ENCODE results near the gene FAM169A. TPM values are rescaled to one million over a fixed set of nuclear protein-coding genes. Genes with fewer than 3 reads are reported as not detected.
A peak's percentile ranks its signal among the peaks of the same experiment; 100 is the strongest.
"Not testable (repeated sequence)": the region's sequence is repeated elsewhere in the genome, so short reads cannot be mapped to it uniquely, and the experiment has no call there.

The FAM169A gene
- total RNA-seq, 5 donors from 2014 or later (not counting 1 experiment from before 2014, with no cell fraction given) = 12.5 to 15.9 (median 12.6) TPM

GRCh38 chr5:74870299-74871067 lies 4.3 kb upstream of the FAM169A start:
- WGBS (ENCODE audit: insufficient coverage) = no CpG with 5 or more reads among the region's 3 CpGs
- H3K4me3 Mint-ChIP-seq = no peak overlapping the region
- H3K27ac Mint-ChIP-seq = no peak overlapping the region
- CTCF ChIA-PET = no interaction called here
- H3K9me3 Mint-ChIP-seq = peaks cover 0 to 3% (median 0%) of the 10 kb centered on the region in 3 donors
- H3K36me3 Mint-ChIP-seq = no peaks in the 10 kb centered on the region
- peaks cover 2 to 4% of the 10 kb centered on the region in 2 donors for H3K27me3 Mint-ChIP-seq
- Histone ChIP-seq H3K4me1 (ENCODE audit: control insufficient read depth in 1 of 2, extremely low read depth in 1 of 2, insufficient read depth in 2 of 2, low read length in 2 of 2) (peaks cover under 1 to 7% of the 10 kb centered on the region in 2 experiments), H3K27me3 (replicated peaks in 1 of 2; ENCODE audit: control insufficient read depth in 2 of 2, extremely low read depth in 1 of 2, insufficient read depth in 2 of 2, low read length in 1 of 2) (peaks cover 0 to 13% of the 10 kb centered on the region in 2 experiments), H3K27ac (ENCODE audit: low read length) (no peak overlapping the region), H3K36me3 (ENCODE audit: control insufficient read depth in 2 of 2, extremely low read depth in 1 of 2, insufficient read depth in 1 of 2, low read length in 1 of 2) (no peaks in the 10 kb centered on the region), H3K9me3 (no peaks in the 10 kb centered on the region), H3K4me3 (ENCODE audit: control insufficient read depth in 1 of 2, extremely low read depth in 1 of 2, low read length in 1 of 2) (no peak overlapping the region)
- peaks cover under 1 to 7% (median 4%) of the 10 kb centered on the region in 3 donors for H3K4me1 Mint-ChIP-seq
- ATAC-seq (replicated peaks in 1 of 4) (no peak), DNase-seq (no peak)
- POLR2A ChIA-PET = no interaction called here

GRCh38 chr5:74869414-74869813 lies 3.2 kb upstream of the FAM169A start:
- CTCF ChIA-PET; H3K27ac ChIP-seq (ENCODE audit: low read length); H3K36me3 ChIP-seq (ENCODE audit: control insufficient read depth in 2 of 2, extremely low read depth in 1 of 2, insufficient read depth in 1 of 2, low read length in 1 of 2); DNase-seq; H3K9me3 Mint-ChIP-seq; H3K27ac Mint-ChIP-seq; H3K9me3 ChIP-seq; ATAC-seq (replicated peaks in 1 of 4); H3K4me3 Mint-ChIP-seq; POLR2A ChIA-PET; H3K36me3 Mint-ChIP-seq; H3K4me3 ChIP-seq (ENCODE audit: control insufficient read depth in 1 of 2, extremely low read depth in 1 of 2, low read length in 1 of 2): not testable (repeated sequence)
- peaks cover 4 to 12% of the 10 kb centered on the region in 2 donors for H3K27me3 Mint-ChIP-seq
- Histone ChIP-seq H3K27me3 (replicated peaks in 1 of 2; ENCODE audit: control insufficient read depth in 2 of 2, extremely low read depth in 1 of 2, insufficient read depth in 2 of 2, low read length in 1 of 2) (peaks cover 0 to 16% of the 10 kb centered on the region in 2 experiments), H3K4me1 (ENCODE audit: control insufficient read depth in 1 of 2, extremely low read depth in 1 of 2, insufficient read depth in 2 of 2, low read length in 2 of 2) (peaks cover 2 to 16% of the 10 kb centered on the region in 2 experiments)
- H3K4me1 Mint-ChIP-seq = peaks cover 12 to 17% (median 15%) of the 10 kb centered on the region in 3 donors
- WGBS (ENCODE audit: insufficient coverage) = no CpG with 5 or more reads among the region's 10 CpGs

- 15% methylated on average over 29 of the region's 37 CpGs for WGBS (ENCODE audit: insufficient coverage)
- DNase-seq (peak in 7 of 35 experiments; percentile 2 to 43 (median 7)), ATAC-seq (replicated peaks in 1 of 4) (peak; percentile 4 to 18 (median 10))
- ChIA-PET POLR2A (no interaction called here), CTCF (no interaction called here)
- no peaks in the 10 kb centered on the region for H3K9me3 ChIP-seq
- H3K4me1 ChIP-seq (ENCODE audit: control insufficient read depth in 1 of 2, extremely low read depth in 1 of 2, insufficient read depth in 2 of 2, low read length in 2 of 2) = peaks cover 2 to 16% of the 10 kb centered on the region in 2 experiments
- Mint-ChIP-seq H3K36me3 (no peaks in the 10 kb centered on the region), H3K27ac (peak overlapping the region; percentile 82 to 86), H3K4me3 (peak overlapping the region; percentile 84 to 91 (median 85)), H3K27me3 (peaks cover 0 to 13% of the 10 kb centered on the region in 2 donors), H3K9me3 (no peaks in the 10 kb centered on the region), H3K4me1 (peaks cover 33 to 39% (median 36%) of the 10 kb centered on the region in 3 donors)
- peak overlapping the region; percentile 53 for H3K27ac ChIP-seq (ENCODE audit: low read length)
- peak overlapping the region; percentile 69 to 90 for H3K4me3 ChIP-seq (ENCODE audit: control insufficient read depth in 1 of 2, extremely low read depth in 1 of 2, low read length in 1 of 2)
- peaks cover 0 to 14% of the 10 kb centered on the region in 2 experiments for H3K27me3 ChIP-seq (replicated peaks in 1 of 2; ENCODE audit: control insufficient read depth in 2 of 2, extremely low read depth in 1 of 2, insufficient read depth in 2 of 2, low read length in 1 of 2)
- no peaks in the 10 kb centered on the region for H3K36me3 ChIP-seq (ENCODE audit: control insufficient read depth in 2 of 2, extremely low read depth in 1 of 2, insufficient read depth in 1 of 2, low read length in 1 of 2)
These were observed 492 bp upstream of the FAM169A start for GRCh38 chr5:74866596-74867162.

- H3K4me3 Mint-ChIP-seq = peak overlapping the region; percentile 91 to 96 (median 93)
- no peaks in the 10 kb centered on the region for H3K9me3 ChIP-seq
- H3K27ac Mint-ChIP-seq = peak overlapping the region; percentile 83 to 86
- 45% methylated on average over 12 of the region's 23 CpGs for WGBS (ENCODE audit: insufficient coverage)
- no peaks in the 10 kb centered on the region for H3K36me3 Mint-ChIP-seq
- DNase-seq (peak in 3 of 35 experiments; percentile 1 to 31 (median 2)), ATAC-seq (replicated peaks in 1 of 4) (peak in 1 of 4 experiments; percentile 16)
- ChIA-PET POLR2A (no interaction called here), CTCF (no interaction called here)
- H3K4me1 Mint-ChIP-seq = peaks cover 41 to 48% (median 42%) of the 10 kb centered on the region in 3 donors
- peak overlapping the region; percentile 65 to 90 for H3K4me3 ChIP-seq (ENCODE audit: control insufficient read depth in 1 of 2, extremely low read depth in 1 of 2, low read length in 1 of 2)
- peaks cover 2 to 16% of the 10 kb centered on the region in 2 experiments for H3K4me1 ChIP-seq (ENCODE audit: control insufficient read depth in 1 of 2, extremely low read depth in 1 of 2, insufficient read depth in 2 of 2, low read length in 2 of 2)
- no peaks in the 10 kb centered on the region for H3K36me3 ChIP-seq (ENCODE audit: control insufficient read depth in 2 of 2, extremely low read depth in 1 of 2, insufficient read depth in 1 of 2, low read length in 1 of 2)
- H3K27me3 Mint-ChIP-seq = peaks cover 0 to 13% of the 10 kb centered on the region in 2 donors
- peak overlapping the region; percentile 25 for H3K27ac ChIP-seq (ENCODE audit: low read length)
- no peaks in the 10 kb centered on the region for H3K9me3 Mint-ChIP-seq
- peaks cover 0 to 14% of the 10 kb centered on the region in 2 experiments for H3K27me3 ChIP-seq (replicated peaks in 1 of 2; ENCODE audit: control insufficient read depth in 2 of 2, extremely low read depth in 1 of 2, insufficient read depth in 2 of 2, low read length in 1 of 2)
These were observed 857 bp downstream of the FAM169A start for GRCh38 chr5:74865256-74865803.

DNA sequence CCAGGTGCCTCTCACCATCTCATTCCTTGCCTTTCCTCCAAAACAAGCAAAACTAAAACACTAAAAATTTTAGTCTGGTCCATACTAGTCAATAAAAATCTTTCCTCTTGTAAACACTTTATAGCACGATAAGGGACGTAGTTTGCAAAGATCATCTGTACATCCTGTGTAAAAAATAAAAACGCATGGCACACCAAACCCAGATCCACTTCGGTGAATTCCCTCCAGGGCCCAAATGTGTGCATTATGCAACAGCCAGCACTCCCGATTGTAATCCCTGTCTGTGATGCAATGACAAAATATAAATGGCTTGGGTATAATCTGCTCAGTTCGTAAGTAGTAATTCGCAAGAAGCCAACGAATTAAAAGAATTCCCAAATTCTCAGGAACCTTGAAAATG lies 1.4 kb downstream of the FAM169A start:
- ATAC-seq (replicated peaks in 1 of 4) (no peak), DNase-seq (no peak)
- Histone ChIP-seq H3K36me3 (ENCODE audit: control insufficient read depth in 2 of 2, extremely low read depth in 1 of 2, insufficient read depth in 1 of 2, low read length in 1 of 2) (no peaks in the 10 kb centered on the region), H3K4me1 (ENCODE audit: control insufficient read depth in 1 of 2, extremely low read depth in 1 of 2, insufficient read depth in 2 of 2, low read length in 2 of 2) (peaks cover 2 to 16% of the 10 kb centered on the region in 2 experiments), H3K4me3 (ENCODE audit: control insufficient read depth in 1 of 2, extremely low read depth in 1 of 2, low read length in 1 of 2) (peak overlapping the region in 1 of 2 donors; percentile 90), H3K9me3 (no peaks in the 10 kb centered on the region), H3K27me3 (replicated peaks in 1 of 2; ENCODE audit: control insufficient read depth in 2 of 2, extremely low read depth in 1 of 2, insufficient read depth in 2 of 2, low read length in 1 of 2) (peaks cover 0 to 11% of the 10 kb centered on the region in 2 experiments), H3K27ac (ENCODE audit: low read length) (no peak overlapping the region)
- no peaks in the 10 kb centered on the region for H3K36me3 Mint-ChIP-seq
- 100% methylated on average over 4 of the region's 8 CpGs for WGBS (ENCODE audit: insufficient coverage)
- CTCF ChIA-PET = no interaction called here
- H3K27me3 Mint-ChIP-seq = peaks cover 0 to 13% of the 10 kb centered on the region in 2 donors
- H3K4me3 Mint-ChIP-seq = peak overlapping the region; percentile 91 to 96 (median 93)
- peak overlapping the region; percentile 66 to 86 for H3K27ac Mint-ChIP-seq
- peaks cover 45 to 53% (median 48%) of the 10 kb centered on the region in 3 donors for H3K4me1 Mint-ChIP-seq
- POLR2A ChIA-PET = interaction anchor here in 1 of 2 donors (0.6 kb wide), 2 partner anchors 69 to 169 kb away, joined by 3 read pairs; no protein-coding TSS in a partner anchor
- no peaks in the 10 kb centered on the region for H3K9me3 Mint-ChIP-seq

GRCh38 chr5:74863726-74864125 lies 2.5 kb downstream of the FAM169A start:
- Histone ChIP-seq H3K4me3 (ENCODE audit: control insufficient read depth in 1 of 2, extremely low read depth in 1 of 2, low read length in 1 of 2) (no peak overlapping the region), H3K27me3 (replicated peaks in 1 of 2; ENCODE audit: control insufficient read depth in 2 of 2, extremely low read depth in 1 of 2, insufficient read depth in 2 of 2, low read length in 1 of 2) (peaks cover 0 to 11% of the 10 kb centered on the region in 2 experiments), H3K4me1 (ENCODE audit: control insufficient read depth in 1 of 2, extremely low read depth in 1 of 2, insufficient read depth in 2 of 2, low read length in 2 of 2) (peaks cover 2 to 16% of the 10 kb centered on the region in 2 experiments), H3K27ac (ENCODE audit: low read length) (no peak overlapping the region), H3K36me3 (ENCODE audit: control insufficient read depth in 2 of 2, extremely low read depth in 1 of 2, insufficient read depth in 1 of 2, low read length in 1 of 2) (no peaks in the 10 kb centered on the region), H3K9me3 (no peaks in the 10 kb centered on the region)
- ATAC-seq (replicated peaks in 1 of 4) (no peak), DNase-seq (no peak)
- Mint-ChIP-seq H3K36me3 (no peaks in the 10 kb centered on the region), H3K4me3 (no peak overlapping the region), H3K9me3 (no peaks in the 10 kb centered on the region), H3K27ac (no peak overlapping the region), H3K4me1 (peaks cover 49 to 56% (median 50%) of the 10 kb centered on the region in 3 donors), H3K27me3 (peaks cover 0 to 13% of the 10 kb centered on the region in 2 donors)
- CTCF ChIA-PET = no interaction called here
- POLR2A ChIA-PET = interaction anchor here in 1 of 2 donors (0.5 to 1.2 kb wide), 2 partner anchors 13 to 36 kb away, joined by 3 to 5 read pairs; no protein-coding TSS in a partner anchor
- no CpG with 5 or more reads among the region's 2 CpGs for WGBS (ENCODE audit: insufficient coverage)
